Gastrocnemius medialis (tissue), 4 donors: ENCODE measurements around the gene ERCC6.

Experiments used
- CTCF ChIP-seq, 5 experiments: fragments of 450-650 bp in 3 of 5; fragments of 200-600 bp in 2 of 5; sonication (generic) in 2 of 5; IDR thresholded peaks in 4 of 5; conservative IDR thresholded peaks in 1 of 5; 1 replicate in 4 of 5; 2 replicates in 1 of 5; pipeline ENCODE4 v1.5.1; 2016 to 2019; ENCODE audit warnings: antibody characterized with exemption in 5 of 5, mild to moderate bottlenecking in 3 of 5, moderate library complexity in 3 of 5
- POLR2A ChIP-seq, 2 donors: fragments of 450-650 bp; IDR thresholded peaks; one replicate each; pipeline ENCODE4 v1.6.1; 2017; ENCODE audit warnings: antibody characterized with exemption in 2 of 2, mild to moderate bottlenecking in 2 of 2, moderate library complexity in 2 of 2

- TF ChIP-seq CTCF (IDR thresholded peaks at IDR 0.05 in 4 of 5, conservative IDR thresholded peaks at IDR 0.05 in 1 of 5) (no peak), POLR2A (IDR thresholded peaks at IDR 0.05) (no peak)
These were observed 18.8 kb upstream of the ERCC6 start for GRCh38 chr10:49557681-49558080.
